GM12878 (cell line): ENCODE data around the gene MAST4. TPM values are rescaled to one million over a fixed set of nuclear protein-coding genes. Genes with fewer than 3 reads are reported as not detected.

Experiments
- ATAC-seq: fragments of 200-7000 bp; cut with Tn5 transposase; 3 replicates; pipeline ENCODE4 v1.9.1; 2020; ENCODE audit warnings: mild to moderate bottlenecking, moderate library complexity
- BruUV-seq: library from RNA; stranded (reverse); fragments of 400-500 nt; replicated peaks from 2 replicates; lab custom pipeline; 2021; lab: Mats Ljungman, UMichigan
- CTCF ChIA-PET: fragments of 300-600 bp; sonication (Branson Sonifier 250); formaldehyde crosslinking; extraction: SDS; loops from one replicate; lab custom pipeline; 2021; ENCODE audit warnings: inconsistent platforms; lab: Yijun Ruan, JAX
- POLR2A ChIA-PET: fragments of 350-600 bp; formaldehyde crosslinking; extraction: SDS; loops from one replicate; lab custom pipeline; 2021; ENCODE audit warnings: inconsistent platforms; lab: Charles Lee
- RAD21 ChIA-PET: fragments of 300-600 bp; sonication (Branson Sonifier 250); formaldehyde crosslinking; loops from one replicate; lab custom pipeline; 2023; ENCODE audit warnings: antibody characterized with exemption; ENCODE audit not compliant: unreplicated experiment; lab: Charles Lee
- SMC1A ChIA-PET: fragments of 300-600 bp; sonication (Branson Sonifier 250); formaldehyde crosslinking; loops from one replicate; lab custom pipeline; 2023; ENCODE audit not compliant: unreplicated experiment, uncharacterized antibody; lab: Charles Lee
- DNase-seq: peaks from one replicate; pipeline ENCODE4 v3.0.0-alpha.2; 2011; ENCODE audit warnings: low read depth, low spot score
- FAIRE-seq: peaks from 3 replicates; lab custom pipeline; 2011; peaks lifted over from hg19 to GRCh38; lab: Jason Lieb, UNC
- H2AFZ ChIP-seq: 2 replicates; pipeline ENCODE4 v1.6.0; 2011; ENCODE audit warnings: low read depth, low read length, control low read depth; ENCODE audit not compliant: control insufficient read depth
- H3K27ac ChIP-seq: 2 replicates; pipeline ENCODE4 v1.5.1; 2011; ENCODE audit warnings: control low read depth; ENCODE audit not compliant: control insufficient read depth, insufficient read depth
- H3K27me3 ChIP-seq, 2 experiments: replicated peaks in 1 of 2; 2 replicates each; pipeline versions ENCODE4 v1.6.0 to v1.6.1; 2011; ENCODE audit warnings: low read length in 1 of 2; ENCODE audit not compliant: control insufficient read depth in 2 of 2, insufficient read depth in 2 of 2
- H3K36me3 ChIP-seq, 2 experiments: 2 replicates each; pipeline ENCODE4 v1.5.1; 2011; ENCODE audit warnings: low read length in 1 of 2; ENCODE audit not compliant: control insufficient read depth in 2 of 2, insufficient read depth in 2 of 2
- H3K4me1 ChIP-seq: 2 replicates; pipeline ENCODE4 v1.6.1; 2011; ENCODE audit warnings: mild to moderate bottlenecking, low read length, moderate library complexity, mixed read lengths; ENCODE audit not compliant: control insufficient read depth, insufficient read depth
- H3K4me2 ChIP-seq: 2 replicates; pipeline ENCODE4 v1.6.0; 2011; ENCODE audit warnings: control low read depth; ENCODE audit not compliant: control insufficient read depth, insufficient read depth
- H3K4me3 ChIP-seq: fragments of 200-600 bp; sonication (generic); 2 replicates; pipeline ENCODE4 v1.5.1; 2016
- H3K79me2 ChIP-seq: 2 replicates; pipeline ENCODE4 v1.6.0; 2011; ENCODE audit warnings: low read length; ENCODE audit not compliant: control insufficient read depth, insufficient read depth
- H3K9ac ChIP-seq: 2 replicates; pipeline ENCODE4 v1.8.0; 2011; ENCODE audit warnings: low read length, control low read depth, mixed read lengths; ENCODE audit not compliant: control insufficient read depth, insufficient read depth
- H3K9me3 ChIP-seq: replicated peaks from 3 replicates; pipeline ENCODE4 v1.5.1; 2011; ENCODE audit warnings: mild to moderate bottlenecking, low read length; ENCODE audit not compliant: control insufficient read depth, insufficient read depth
- H4K20me1 ChIP-seq: 2 replicates; pipeline ENCODE4 v1.6.0; 2011; ENCODE audit not compliant: control insufficient read depth, insufficient read depth
- BCL11A ChIP-seq: IDR thresholded peaks from 2 replicates; pipeline ENCODE4 v1.6.1; 2011; ENCODE audit warnings: low read depth, low read length
- CREB1 ChIP-seq: IDR thresholded peaks from 2 replicates; pipeline ENCODE4 v1.6.1; 2012; ENCODE audit warnings: low read depth, mild to moderate bottlenecking, inconsistent platforms
- GABPA ChIP-seq: IDR thresholded peaks from 2 replicates; pipeline ENCODE4 v1.6.1; 2014; ENCODE audit warnings: antibody characterized with exemption, low read depth, mild to moderate bottlenecking, inconsistent platforms
- JUNB ChIP-seq: IDR thresholded peaks from 2 replicates; pipeline ENCODE4 v1.6.1; 2016; ENCODE audit warnings: antibody characterized with exemption, mild to moderate bottlenecking
- NR2F1 ChIP-seq: fragments of 450-650 bp; conservative IDR thresholded peaks from 2 replicates; pipeline ENCODE4 v1.6.1; 2017; ENCODE audit warnings: mild to moderate bottlenecking
- POLR2AphosphoS2 ChIP-seq: IDR thresholded peaks from 2 replicates; pipeline ENCODE4 v1.6.1; 2011; ENCODE audit warnings: low read depth, mild to moderate bottlenecking, low read length, improper control_type of control experiment, moderate library complexity
- RBBP5 ChIP-seq: fragments of 200-600 bp; sonication (generic); conservative IDR thresholded peaks from 2 replicates; pipeline ENCODE4 v1.6.1; 2016
- RELA ChIP-seq: fragments of 450-650 bp; IDR thresholded peaks from 2 replicates; pipeline ENCODE4 v1.8.0; 2014; ENCODE audit warnings: borderline replicate concordance; ENCODE audit not compliant: partially characterized antibody
- RUNX3 ChIP-seq: IDR thresholded peaks from 2 replicates; pipeline ENCODE4 v1.6.1; 2012; ENCODE audit warnings: low read length, inconsistent platforms
- whole genome bisulfite sequencing: methylation state at CpG from one replicate; pipeline ENCODE4 v1.1.6; 2016; ENCODE audit warnings: low lambda C conversion rate; ENCODE audit not compliant: insufficient replicate concordance, insufficient coverage; ENCODE audit errors: missing lambda C conversion rate; 5-methylcytosine and 5-hydroxymethylcytosine counted together
- in situ Hi-C: fragments of 300-500 bp; cut with MboI; formaldehyde crosslinking; loops from 9 replicates; pipeline ENCODE4 v1.14.3; 2018; ENCODE audit warnings: mixed read lengths
- intact Hi-C: fragments of 100-400 bp; cut with micrococcal nuclease; formaldehyde crosslinking; loops from one replicate; pipeline ENCODE4 v1.14.2; 2022; ENCODE audit not compliant: unreplicated experiment
- polyA plus RNA-seq, 11 experiments: library from polyadenylated mRNA; depleted of rRNA in 4 of 11; unstranded in 6 of 11; stranded (reverse) in 5 of 11; fragments of >200 nt; fragmentation: Nextera tagmentation in 4 of 11; fragmentation: Illumina TruSeq in 1 of 11; extraction: Ambion mirVana in 4 of 11; extraction: Trizol in 1 of 11; gene quantifications; 1 replicate in 1 of 11; 2 replicates in 10 of 11; pipeline versions ENCODE4 v1.2.1 to v1.2.3, GENCODE V29; 2011 to 2016; ENCODE audit warnings: inconsistent platforms in 2 of 11, missing spikeins in 2 of 11, low read depth in 1 of 11
- total RNA-seq, 4 experiments: library from RNA; depleted of rRNA in 3 of 4; stranded (reverse); fragments of >200 nt in 3 of 4; fragmentation: Illumina TruSeq in 1 of 4; extraction: Trizol in 1 of 4; gene quantifications; 2 replicates each; pipeline versions ENCODE4 v1.2.1 to v1.2.3, GENCODE V29; 2013 to 2021
- TF ChIP-seq, protein P1 (sequence below): IDR thresholded peaks from 2 replicates; pipeline ENCODE4 v1.6.1; 2012; ENCODE audit warnings: mild to moderate bottlenecking, low read depth, low read length
- TF ChIP-seq, protein P2 (sequence below): IDR thresholded peaks from 2 replicates; pipeline ENCODE4 v1.6.1; 2012; ENCODE audit warnings: low read depth, low read length, improper control_type of control experiment

The MAST4 gene
- total and polyA plus RNA-seq, 10 of the 15 experiments (the other 5 are each of a cell fraction or from before 2014, with no cell fraction given), result 0.02 to 1.6 (median 0.29) TPM; not detected in 1

DNA sequence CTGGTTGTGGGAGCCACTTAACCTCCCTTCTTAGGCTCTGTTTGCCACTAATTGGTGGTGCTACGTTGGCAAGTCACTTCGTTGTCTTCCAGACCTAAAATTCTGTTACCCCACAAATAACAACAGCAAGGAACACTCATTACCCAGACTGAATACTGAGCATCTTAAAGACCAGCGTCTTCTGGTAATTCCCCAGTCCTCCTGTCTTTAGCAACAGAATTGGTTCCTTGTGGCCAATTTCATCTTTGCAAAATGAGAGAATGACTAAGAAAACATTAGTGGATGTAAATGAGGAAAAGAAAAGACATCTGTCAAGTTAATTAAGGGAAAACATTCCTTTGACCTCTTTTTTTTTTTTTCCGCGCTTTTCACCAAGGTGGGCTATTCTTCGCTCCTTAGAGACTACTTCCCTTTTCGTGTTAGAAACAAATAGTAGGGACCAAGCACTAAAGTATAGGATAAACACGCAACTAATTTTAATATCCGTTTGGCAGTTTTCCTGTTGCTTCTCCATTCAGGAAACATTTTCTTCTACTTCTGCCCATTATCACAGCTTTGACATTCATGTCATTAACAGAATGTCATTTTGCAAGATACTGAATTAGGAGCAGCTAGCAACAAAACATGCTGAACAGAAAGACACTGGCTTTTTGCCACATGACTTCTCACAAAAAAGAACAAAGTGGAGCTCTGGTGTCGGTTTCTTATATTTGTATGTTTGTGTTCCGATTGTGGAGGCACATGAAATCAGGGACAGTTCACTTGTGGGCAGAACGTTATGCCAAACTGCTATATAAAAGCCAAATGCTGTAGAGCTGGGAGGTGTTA is 446.2 kb downstream of the MAST4 start:
- FAIRE-seq, result no peak

More for the DNA sequence above, 446.2 kb downstream of the MAST4 start:
- H4K20me1 ChIP-seq, result no peaks in the 10 kb centered on the region
- H3K79me2 ChIP-seq, result no peaks in the 10 kb centered on the region
- no peak for ATAC-seq
- CTCF ChIA-PET, result no interaction called here
- no peak for DNase-seq
- POLR2A ChIA-PET, result no interaction called here
- H3K4me2 ChIP-seq, result no peak overlapping the region
- no peaks in the 10 kb centered on the region for H3K4me1 ChIP-seq
- H3K27me3 ChIP-seq, result no peaks in the 10 kb centered on the region; a peak in 1 of 4 replicates
- 24% methylated on average over 9 of the region's 12 CpGs for WGBS
- SMC1A ChIA-PET, result interaction anchor here (0.7 kb wide), 1 partner anchor 9 kb away, joined by 3 read pairs; no protein-coding TSS in a partner anchor
- H3K36me3 ChIP-seq, result no peaks in the 10 kb centered on the region
- RAD21 ChIA-PET, result no interaction called here
- H3K9me3 ChIP-seq, result no peaks in the 10 kb centered on the region
- no TSS peak for BruUV-seq
- H2AFZ ChIP-seq, result no peak overlapping the region
- in situ Hi-C loops (no loop called here), intact Hi-C loops (no loop called here)
- no peak overlapping the region for H3K9ac ChIP-seq
- no peak overlapping the region for H3K4me3 ChIP-seq
- no peak overlapping the region for H3K27ac ChIP-seq
- TF ChIP-seq, protein P1, sequence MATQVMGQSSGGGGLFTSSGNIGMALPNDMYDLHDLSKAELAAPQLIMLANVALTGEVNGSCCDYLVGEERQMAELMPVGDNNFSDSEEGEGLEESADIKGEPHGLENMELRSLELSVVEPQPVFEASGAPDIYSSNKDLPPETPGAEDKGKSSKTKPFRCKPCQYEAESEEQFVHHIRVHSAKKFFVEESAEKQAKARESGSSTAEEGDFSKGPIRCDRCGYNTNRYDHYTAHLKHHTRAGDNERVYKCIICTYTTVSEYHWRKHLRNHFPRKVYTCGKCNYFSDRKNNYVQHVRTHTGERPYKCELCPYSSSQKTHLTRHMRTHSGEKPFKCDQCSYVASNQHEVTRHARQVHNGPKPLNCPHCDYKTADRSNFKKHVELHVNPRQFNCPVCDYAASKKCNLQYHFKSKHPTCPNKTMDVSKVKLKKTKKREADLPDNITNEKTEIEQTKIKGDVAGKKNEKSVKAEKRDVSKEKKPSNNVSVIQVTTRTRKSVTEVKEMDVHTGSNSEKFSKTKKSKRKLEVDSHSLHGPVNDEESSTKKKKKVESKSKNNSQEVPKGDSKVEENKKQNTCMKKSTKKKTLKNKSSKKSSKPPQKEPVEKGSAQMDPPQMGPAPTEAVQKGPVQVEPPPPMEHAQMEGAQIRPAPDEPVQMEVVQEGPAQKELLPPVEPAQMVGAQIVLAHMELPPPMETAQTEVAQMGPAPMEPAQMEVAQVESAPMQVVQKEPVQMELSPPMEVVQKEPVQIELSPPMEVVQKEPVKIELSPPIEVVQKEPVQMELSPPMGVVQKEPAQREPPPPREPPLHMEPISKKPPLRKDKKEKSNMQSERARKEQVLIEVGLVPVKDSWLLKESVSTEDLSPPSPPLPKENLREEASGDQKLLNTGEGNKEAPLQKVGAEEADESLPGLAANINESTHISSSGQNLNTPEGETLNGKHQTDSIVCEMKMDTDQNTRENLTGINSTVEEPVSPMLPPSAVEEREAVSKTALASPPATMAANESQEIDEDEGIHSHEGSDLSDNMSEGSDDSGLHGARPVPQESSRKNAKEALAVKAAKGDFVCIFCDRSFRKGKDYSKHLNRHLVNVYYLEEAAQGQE, result no peak
- TF ChIP-seq GABPA (no peak), NR2F1 (no peak), POLR2AphosphoS2 (no peak), JUNB (no peak), RBBP5 (no peak), CREB1 (no peak), RUNX3 (no peak), RELA (no peak), BCL11A (no peak)
- TF ChIP-seq, protein P2, sequence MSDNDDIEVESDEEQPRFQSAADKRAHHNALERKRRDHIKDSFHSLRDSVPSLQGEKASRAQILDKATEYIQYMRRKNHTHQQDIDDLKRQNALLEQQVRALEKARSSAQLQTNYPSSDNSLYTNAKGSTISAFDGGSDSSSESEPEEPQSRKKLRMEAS, result no peak
